Stomach (tissue), 9 donors: Measurements from ENCODE around the gene ACTMAP. TPM values are rescaled to one million over a fixed set of nuclear protein-coding genes. Genes with fewer than 3 reads are reported as not detected.
"Not testable (repeated sequence)": the region's sequence is repeated elsewhere in the genome, so short reads cannot be mapped to it uniquely, and the experiment has no call there.

ENCODE experiments used
- DNase-seq, 2 donors: peaks; one replicate each; pipeline versions ENCODE4 v3.0.0 to v3.0.0-alpha.2; 2013 to 2019
- H3K27ac ChIP-seq, 5 donors: fragments of 200-600 bp in 4 of 5; sonication (generic) in 4 of 5; one replicate each; pipeline ENCODE4 v1.5.1; 2013 to 2019; ENCODE audit warnings: mild to moderate bottlenecking in 1 of 5, moderate library complexity in 1 of 5
- H3K27me3 ChIP-seq, 3 donors: fragments of 200-600 bp; sonication (generic); one replicate each; pipeline ENCODE4 v1.5.1; 2017 to 2019; ENCODE audit warnings: mixed run types in 1 of 3
- H3K36me3 ChIP-seq, 4 donors: fragments of 200-600 bp; sonication (generic); 1 replicate in 3 of 4; 2 replicates in 1 of 4; pipeline ENCODE4 v1.5.1; 2016 to 2019
- H3K4me1 ChIP-seq, 4 donors: fragments of 200-600 bp; sonication (generic); one replicate each; pipeline ENCODE4 v1.5.1; 2016 to 2019
- H3K4me3 ChIP-seq, 4 donors: fragments of 200-600 bp; sonication (generic) in 3 of 4; one replicate each; pipeline ENCODE4 v1.5.1; 2016 to 2019; ENCODE audit warnings: mild to moderate bottlenecking in 1 of 4
- H3K9me3 ChIP-seq, 4 donors: fragments of 200-600 bp; sonication (generic); one replicate each; pipeline ENCODE4 v1.5.1; 2016 to 2019
- CTCF ChIP-seq, 7 experiments: fragments of 450-650 bp in 4 of 7; fragments of 200-600 bp in 3 of 7; sonication (generic) in 3 of 7; IDR thresholded peaks; one replicate each; pipeline ENCODE4 v1.5.1; 2016 to 2019; ENCODE audit warnings: antibody characterized with exemption in 7 of 7, control low read depth in 2 of 7, mild to moderate bottlenecking in 1 of 7
- EP300 ChIP-seq: sonication (generic); formaldehyde crosslinking; IDR thresholded peaks from one replicate; pipeline ENCODE4 v1.6.1; 2017; ENCODE audit warnings: antibody characterized with exemption
- POLR2A ChIP-seq, 4 donors: fragments of 450-650 bp; IDR thresholded peaks; one replicate each; pipeline ENCODE4 v1.6.1; 2016; ENCODE audit warnings: antibody characterized with exemption in 4 of 4, control low read depth in 2 of 4, mild to moderate bottlenecking in 1 of 4, moderate library complexity in 1 of 4
- POLR2AphosphoS5 ChIP-seq, 3 donors: sonication (generic); formaldehyde crosslinking; IDR thresholded peaks; one replicate each; pipeline ENCODE4 v1.6.1; 2016; ENCODE audit warnings: antibody characterized with exemption in 3 of 3
- WGBS, 5 donors: extraction: QIAGEN DNeasy Blood & Tissue Kit in 3 of 5; methylation state at CpG; one replicate each; pipeline versions ENCODE4 v1.1.5 to v1.1.7; 2013 to 2018; 5-methylcytosine and 5-hydroxymethylcytosine counted together
- intact Hi-C: fragments of 100-400 bp; cut with DNase I; formaldehyde crosslinking; loops from one replicate; pipeline ENCODE4 v1.15.1; 2023; ENCODE audit warnings: low total_unique reads
- polyA plus RNA-seq, 3 donors: library from polyadenylated mRNA; stranded (reverse); fragments of 200-250 nt; gene quantifications; one replicate each; pipeline ENCODE4 v1.2.3, GENCODE V29; 2013
- total RNA-seq, 5 donors: library from RNA; depleted of rRNA; stranded (reverse); fragments of >200 nt; gene quantifications; one replicate each; pipeline versions ENCODE4 v1.1.0 to v1.2.3, GENCODE V29; 2014 to 2016
- donor health status: healthy with polysubstance abuse.
- donor health status: Bipolar disorder and iron deficiency.
- donor health status: healthy.

ACTMAP gene
- total and polyA plus RNA-seq, 8 donors, result 0.73 to 24.6 (median 8.2) TPM

- no peaks in the 10 kb centered on the region for H3K27me3 ChIP-seq
- peaks cover 0 to 19% (median 8%) of the 10 kb centered on the region in 4 donors for H3K4me1 ChIP-seq
- H3K27ac ChIP-seq, result no peak overlapping the region
- WGBS, 5 donors, result 91 to 95% (median 93%) methylated on average over 13 of the region's 13 CpGs
- DNase-seq, result no peak
- peaks cover 82 to 100% (median 100%) of the 10 kb centered on the region in 4 donors for H3K36me3 ChIP-seq
- TF ChIP-seq POLR2A (IDR thresholded peaks at IDR 0.05) (no peak), CTCF (IDR thresholded peaks at IDR 0.05) (no peak), POLR2AphosphoS5 (IDR thresholded peaks at IDR 0.05) (no peak), EP300 (no peak)
- H3K9me3 ChIP-seq, result no peaks in the 10 kb centered on the region
- no peak overlapping the region for H3K4me3 ChIP-seq
- intact Hi-C loops, result no loop called here
Measured at GRCh38 chr19:40733149-40733548, 17.1 kb downstream of the ACTMAP start.

- intact Hi-C loops, H3K27me3 ChIP-seq, H3K4me3 ChIP-seq, H3K9me3 ChIP-seq, DNase-seq, H3K27ac ChIP-seq: not testable (repeated sequence)
- Histone ChIP-seq H3K36me3 (peaks cover 86 to 100% (median 100%) of the 10 kb centered on the region in 4 donors), H3K4me1 (peaks cover 0 to 19% (median 8%) of the 10 kb centered on the region in 4 donors)
- WGBS, 5 donors, result 91 to 98% (median 96%) methylated on average over 16 of the region's 16 CpGs
Measured at GRCh38 chr19:40732304-40732703, 18.0 kb downstream of the ACTMAP start.

- H3K27ac ChIP-seq, H3K9me3 ChIP-seq, H3K4me3 ChIP-seq, H3K27me3 ChIP-seq, DNase-seq, intact Hi-C loops: not testable (repeated sequence)
- H3K36me3 ChIP-seq, result peaks cover 92 to 100% (median 100%) of the 10 kb centered on the region in 4 donors
- peaks cover 0 to 12% (median 2%) of the 10 kb centered on the region in 4 donors for H3K4me1 ChIP-seq
- WGBS, 5 donors, result 83 to 93% (median 90%) methylated on average over 5 of the region's 5 CpGs
Measured at GRCh38 chr19:40730065-40730464, 20.2 kb downstream of the ACTMAP start.

GRCh38 chr19:40726279-40726678 lies 24.0 kb downstream of the ACTMAP start:
- Histone ChIP-seq H3K27me3 (no peaks in the 10 kb centered on the region), H3K27ac (no peak overlapping the region), H3K9me3 (no peaks in the 10 kb centered on the region), H3K4me3 (no peak overlapping the region), H3K36me3 (peaks cover 73 to 98% (median 85%) of the 10 kb centered on the region in 4 donors), H3K4me1 (peaks cover 14 to 42% (median 30%) of the 10 kb centered on the region in 4 donors)
- TF ChIP-seq POLR2A (IDR thresholded peaks at IDR 0.05) (no peak), EP300 (no peak), POLR2AphosphoS5 (IDR thresholded peaks at IDR 0.05) (no peak), CTCF (IDR thresholded peaks at IDR 0.05) (no peak)
- DNase-seq, result no peak
- 89 to 100% (median 97%) methylated on average over 4 of the region's 4 CpGs for WGBS, 5 donors
- intact Hi-C loops, result no loop called here

GRCh38 chr19:40724855-40725254 lies 25.4 kb downstream of the ACTMAP start:
- 83 to 96% (median 92%) methylated on average over 3 of the region's 3 CpGs for WGBS, 5 donors
- Histone ChIP-seq H3K27me3 (no peaks in the 10 kb centered on the region), H3K36me3 (peaks cover 58 to 83% (median 71%) of the 10 kb centered on the region in 4 donors), H3K27ac (no peak overlapping the region), H3K4me3 (no peak overlapping the region), H3K4me1 (peaks cover 25 to 56% (median 44%) of the 10 kb centered on the region in 4 donors), H3K9me3 (no peaks in the 10 kb centered on the region)
- no peak for DNase-seq
- TF ChIP-seq CTCF (IDR thresholded peaks at IDR 0.05) (no peak), POLR2A (IDR thresholded peaks at IDR 0.05) (no peak), EP300 (no peak)
- intact Hi-C loops, result no loop called here
